ENCODE measurements around the gene CADM1. TPM values are rescaled to one million over a fixed set of nuclear protein-coding genes. Genes with fewer than 3 reads are reported as not detected.

The CADM1 gene
- total and polyA plus RNA-seq, 9 of the 15 experiments (the other 6 are each of a cell fraction or from before 2014, with no cell fraction given): 0.42 TPM; not detected in 8

GRCh38 chr11:115159207-115159606, 345.0 kb downstream of the CADM1 start:
- FAIRE-seq (no peak), DNase-seq (ENCODE audit: extremely low read depth in 1 of 4, low spot score in 3 of 4) (no peak), ATAC-seq (no peak)
- H3K4me2 ChIP-seq (ENCODE audit: insufficient read depth, low read length): no peak overlapping the region
- no peak for TF ChIP-seq NONO (IDR thresholded peaks at IDR 0.05; ENCODE audit: low read depth in 2 of 2, low read length in 1 of 2)
- no peak for TF ChIP-seq ZBTB7A (IDR thresholded peaks at IDR 0.05; ENCODE audit: borderline replicate concordance, control insufficient read depth, low read depth, low read length)
- no peak for TF ChIP-seq ZFP36 (IDR thresholded peaks at IDR 0.05; ENCODE audit: low read depth, low read length, partially characterized antibody)
- TF ChIP-seq CUX1 (CRISPR knock-in tag; IDR thresholded peaks at IDR 0.05): no peak
- no peak for TF ChIP-seq PBX2 (CRISPR knock-in tag; IDR thresholded peaks at IDR 0.05; ENCODE audit: low read depth)
- no peak for TF ChIP-seq PBX2 (tag; conservative IDR thresholded peaks at IDR 0.05; ENCODE audit: low read depth)
- TF ChIP-seq PKNOX1 (IDR thresholded peaks at IDR 0.05): no peak
- no peak for TF ChIP-seq TBP (optimal IDR thresholded peaks at IDR 0.05; ENCODE audit: low read depth, low read length)
- no peak for TF ChIP-seq MEIS2 (IDR thresholded peaks at IDR 0.05; ENCODE audit: partially characterized antibody)
- no peak for TF ChIP-seq PHF21A (IDR thresholded peaks at IDR 0.05; ENCODE audit: borderline replicate concordance, low read depth)
- no peaks in the 10 kb centered on the region for H3K9me1 ChIP-seq (ENCODE audit: control insufficient read depth, insufficient read depth, low read length)
- in situ Hi-C loops (cut with MboI): no loop called here
- no peak overlapping the region for H3K4me3 ChIP-seq
- H3K27me3 ChIP-seq (ENCODE audit: control insufficient read depth in 2 of 2, insufficient read depth in 2 of 2, low read length in 2 of 2): peaks cover 0 to 7% of the 10 kb centered on the region in 2 experiments; a peak in 2 of 5 replicates
- H3K9me3 ChIP-seq (replicated peaks; ENCODE audit: control insufficient read depth, insufficient read depth, low read depth, low read length): no peaks in the 10 kb centered on the region
- H3K4me1 ChIP-seq (replicated peaks in 1 of 2; ENCODE audit: control insufficient read depth in 2 of 2, insufficient read depth in 2 of 2, low read length in 2 of 2): no peaks in the 10 kb centered on the region
- intact Hi-C loops (cut with micrococcal nuclease): no loop called here
- no peaks in the 10 kb centered on the region for H3K36me3 ChIP-seq (ENCODE audit: control insufficient read depth, insufficient read depth, low read length)
- H3K27ac ChIP-seq (ENCODE audit: extremely low read depth, low read depth, low read length): no peak overlapping the region
- BruUV-seq (replicated peaks): no TSS peak
- ChIA-PET POLR2A (interaction anchor here (0.6 kb wide), 1 partner anchor 1424 kb away, joined by 3 read pairs; no protein-coding TSS in a partner anchor), CTCF (ENCODE audit: low intra/inter-chr PET ratio) (no interaction called here)
- 0% methylated on average over 7 of the region's 9 CpGs for WGBS (ENCODE audit: insufficient coverage, low coverage, missing lambda C conversion rate)
- no peaks in the 10 kb centered on the region for H4K20me1 ChIP-seq (replicated peaks; ENCODE audit: control insufficient read depth, insufficient read depth, low read length)
- no peaks in the 10 kb centered on the region for H3K79me2 ChIP-seq (ENCODE audit: control insufficient read depth, insufficient read depth, low read length)
- H3K9ac ChIP-seq (ENCODE audit: insufficient read depth in 1 of 2, low read depth in 2 of 2, low read length in 2 of 2): no peak overlapping the region
- no peak overlapping the region for H2AFZ ChIP-seq (ENCODE audit: low read depth, low read length)

Data from K562 (cell line).